ENCODE results near the gene TRIM10. TPM values are rescaled to one million over a fixed set of nuclear protein-coding genes. Genes with fewer than 3 reads are reported as not detected.

Gene TRIM10
- total RNA-seq, 1 donor from 2014 or later = 0.08 TPM

- intact Hi-C loops (cut with DNase I) = loop anchor here (1.0 to 2.0 kb wide), 2 partner anchors 28 to 36 kb away; partner anchors contain the start of gene PPP1R11
- DNase-seq (ENCODE audit: low spot score) = peak; percentile 89
Observed at GRCh38 chr6:30102970-30103871, 57.8 kb downstream of the TRIM10 start.

- DNase-seq (ENCODE audit: low spot score) = no peak
- intact Hi-C loops (cut with DNase I) = loop anchor here (2.0 kb wide), 1 partner anchor 36 kb away; the partner anchor contains the start of gene PPP1R11
Observed at GRCh38 chr6:30102414-30102969, 58.5 kb downstream of the TRIM10 start.

Other genes starting within 250 kb of the TRIM10 start
- 268 TPM for gene HLA-A, start 218.7 kb downstream of the TRIM10 start, total RNA-seq
- gene POLR1H, start 99.9 kb downstream of the TRIM10 start, total RNA-seq = 15.5 TPM
- gene PPP1R11, start 94.0 kb downstream of the TRIM10 start, total RNA-seq = 41.4 TPM
- gene RNF39, start 85.4 kb downstream of the TRIM10 start, total RNA-seq = not detected
- gene TRIM31, start 48.1 kb downstream of the TRIM10 start, total RNA-seq = not detected
- not detected for gene TRIM40, start 25.1 kb downstream of the TRIM10 start, total RNA-seq
- not detected for gene TRIM15, start 2.3 kb upstream of the TRIM10 start, total RNA-seq
- gene TRIM26, start 52.2 kb upstream of the TRIM10 start, total RNA-seq = 24.2 TPM
- gene TRIM39, start 165.7 kb upstream of the TRIM10 start, total RNA-seq = 10.3 TPM
- gene RPP21, start 183.9 kb upstream of the TRIM10 start, total RNA-seq = 22.1 TPM

Measured in cardiac septum (tissue), 1 donor.